Measurements from ENCODE around the gene CDC123.
"Not testable (repeated sequence)": the region's sequence is repeated elsewhere in the genome, so short reads cannot be mapped to it uniquely, and the experiment has no call there.

The CDC123 gene

DNA sequence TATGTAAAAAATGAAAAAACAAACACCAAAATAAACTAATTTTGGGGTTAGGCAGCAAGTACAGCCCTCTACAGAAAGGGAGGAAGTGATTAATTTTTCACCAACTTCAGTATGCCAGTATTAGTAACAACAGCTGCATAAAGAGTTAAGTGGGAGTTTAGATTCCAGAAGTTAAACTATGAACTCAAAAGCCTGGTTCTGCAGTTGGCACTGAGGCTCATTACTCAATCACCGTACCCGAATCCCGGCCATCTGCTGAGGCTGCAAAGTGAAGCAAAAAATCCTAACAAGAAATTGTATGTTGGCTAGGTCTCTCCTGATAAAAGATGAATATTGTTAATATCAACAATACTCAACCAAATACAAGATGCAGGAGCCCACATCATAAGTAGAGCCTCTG is 4.3 kb upstream of the CDC123 start:
- FAIRE-seq: no peak

DNA sequence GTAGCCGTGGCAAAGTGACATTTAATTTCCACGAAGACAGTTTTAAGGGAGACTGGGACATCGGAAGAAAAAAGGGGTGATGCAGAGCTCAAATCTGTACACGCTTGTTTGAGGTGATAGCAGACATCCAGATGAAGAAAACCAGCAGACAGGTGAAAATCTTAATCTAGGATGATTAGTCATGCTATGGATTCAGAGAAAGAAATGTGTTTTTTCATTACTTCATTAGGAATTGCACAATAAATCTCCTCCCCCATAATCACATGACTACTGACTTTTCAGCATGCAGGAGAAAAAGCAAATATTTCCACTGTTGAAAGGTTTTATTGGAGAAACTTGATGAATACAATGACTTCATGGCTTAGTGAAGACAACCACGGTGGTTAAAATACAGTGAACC is 2.8 kb upstream of the CDC123 start:
- FAIRE-seq: no peak

DNA sequence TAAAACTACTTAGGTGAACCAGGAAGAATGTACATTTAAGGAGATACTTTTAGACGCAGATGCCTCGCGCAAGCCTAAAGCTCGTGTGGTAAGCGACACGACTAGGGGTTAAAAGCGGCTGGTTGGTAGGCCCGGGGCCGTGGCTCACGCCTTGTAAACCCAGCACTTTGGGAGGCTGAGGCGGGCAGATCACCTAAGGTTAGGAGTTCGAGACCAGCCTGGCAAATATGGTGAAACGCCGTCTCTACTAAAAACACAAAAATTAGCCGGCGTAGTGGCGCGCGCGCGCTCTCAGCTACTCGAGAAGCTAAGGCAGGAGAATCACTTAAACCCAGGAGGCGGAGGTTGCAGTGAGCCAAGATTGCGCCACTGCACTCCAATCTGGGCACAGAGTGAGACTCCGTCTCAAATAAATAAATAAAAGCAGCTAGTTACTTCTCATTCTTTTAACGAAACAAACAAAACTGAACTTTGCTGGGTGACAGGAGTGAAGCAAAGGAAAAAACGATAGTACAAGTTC is 1.2 kb upstream of the CDC123 start:
- no peak for FAIRE-seq

DNA sequence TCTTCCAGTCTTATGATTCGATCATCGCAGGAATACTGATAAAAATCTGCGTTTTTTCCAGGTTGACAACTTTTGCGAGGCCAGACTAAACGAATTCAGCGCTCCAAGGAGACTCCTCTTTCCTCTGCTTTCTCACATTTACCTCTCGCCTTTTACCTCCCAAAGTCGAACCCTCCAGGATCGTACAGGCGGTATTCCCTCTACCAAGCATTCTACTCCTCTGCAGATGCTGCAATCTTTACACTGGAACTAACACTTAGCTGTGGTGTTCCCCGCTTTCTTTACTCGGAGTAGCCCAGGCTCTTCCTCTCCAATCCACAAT is 746 bp upstream of the CDC123 start:
- no peak for FAIRE-seq

DNA sequence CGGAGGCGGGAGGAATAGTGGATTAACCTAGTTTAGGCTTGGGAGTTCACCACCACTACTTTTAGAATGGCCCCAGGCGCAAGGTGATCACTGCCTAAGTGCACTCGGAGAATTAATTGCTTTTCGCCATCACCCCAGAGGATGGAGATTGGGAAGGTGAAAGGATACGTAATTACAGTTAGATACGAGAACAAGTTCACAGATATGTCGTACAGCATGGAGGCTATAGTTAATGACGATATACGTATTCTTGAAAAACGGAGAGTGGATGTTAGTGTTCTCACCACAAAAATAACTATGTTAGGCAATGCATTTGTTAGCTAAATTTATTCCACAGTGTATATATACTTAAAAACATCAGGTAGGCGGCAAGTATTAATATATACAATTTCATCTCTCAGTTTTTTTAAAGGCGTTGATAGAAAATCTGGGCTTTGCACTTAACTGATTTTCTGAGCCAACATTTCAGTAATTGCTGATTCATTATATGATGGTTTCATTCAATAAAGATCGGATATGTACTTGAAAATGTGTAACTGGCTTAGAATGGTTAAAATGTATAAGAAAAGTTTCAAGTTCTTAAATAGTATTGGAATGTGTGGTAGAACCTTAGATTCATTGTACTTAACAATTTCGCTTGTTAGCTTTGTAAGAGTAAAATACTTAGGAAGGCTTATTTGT is 683 bp downstream of the CDC123 start:
- no peak for FAIRE-seq

DNA sequence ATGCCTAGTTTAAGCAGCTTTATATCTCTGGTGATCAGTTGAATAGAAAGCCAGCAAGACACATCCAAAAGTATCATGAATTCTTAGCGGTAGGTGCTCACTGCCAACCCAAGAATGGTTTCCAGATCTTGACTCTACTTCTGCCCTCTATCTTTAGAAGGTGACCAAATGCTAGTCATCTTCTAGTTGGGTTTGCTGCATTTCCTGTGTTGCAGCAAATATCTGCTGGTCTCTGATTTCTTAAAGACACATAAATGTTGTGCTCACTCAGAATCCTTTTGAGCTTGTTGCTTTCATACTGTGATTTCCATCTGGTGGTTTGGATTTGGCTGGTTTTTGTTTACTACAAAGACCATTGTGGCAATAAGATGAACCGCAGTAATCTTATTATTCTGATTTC is 2.2 kb downstream of the CDC123 start:
- FAIRE-seq: no peak

DNA sequence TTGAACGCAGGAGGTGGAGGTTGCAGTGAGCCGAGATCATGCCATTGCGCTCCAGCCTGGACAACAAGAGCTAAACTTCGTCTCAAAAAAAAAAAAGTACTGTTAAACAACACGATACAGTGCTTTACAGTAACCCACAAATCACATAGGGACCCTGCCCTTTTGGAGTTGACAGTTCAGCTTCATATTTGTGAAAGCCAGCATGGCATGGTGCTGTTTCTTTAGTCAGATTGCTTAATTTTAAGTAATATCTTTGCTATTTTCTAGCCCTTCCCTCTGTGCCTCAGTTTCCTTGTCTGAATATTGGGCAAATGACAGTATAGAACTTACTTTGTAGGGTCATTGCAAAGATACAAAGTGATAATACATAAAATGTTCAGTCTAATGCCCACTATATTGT is 4.9 kb downstream of the CDC123 start:
- no peak for FAIRE-seq

DNA sequence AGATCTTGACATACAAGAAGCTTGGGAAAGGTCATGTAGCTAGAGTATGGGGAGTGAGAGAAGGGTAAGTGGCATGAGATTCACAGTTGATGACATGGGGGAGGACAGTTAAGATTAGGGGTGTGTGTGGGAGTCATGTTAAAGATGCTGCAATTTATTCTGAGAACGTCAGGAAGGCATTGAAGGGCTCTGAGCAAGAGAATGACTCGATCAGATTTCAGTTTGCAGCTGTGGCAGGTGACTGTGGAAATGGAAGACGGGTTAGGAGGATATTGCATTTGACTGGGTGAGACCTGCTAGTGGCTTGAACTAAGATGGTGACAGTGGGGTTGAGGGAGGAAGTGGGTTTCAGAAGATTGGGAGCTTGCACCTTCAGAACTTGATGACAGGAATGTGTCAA is 5.6 kb downstream of the CDC123 start:
- no peak for FAIRE-seq

DNA sequence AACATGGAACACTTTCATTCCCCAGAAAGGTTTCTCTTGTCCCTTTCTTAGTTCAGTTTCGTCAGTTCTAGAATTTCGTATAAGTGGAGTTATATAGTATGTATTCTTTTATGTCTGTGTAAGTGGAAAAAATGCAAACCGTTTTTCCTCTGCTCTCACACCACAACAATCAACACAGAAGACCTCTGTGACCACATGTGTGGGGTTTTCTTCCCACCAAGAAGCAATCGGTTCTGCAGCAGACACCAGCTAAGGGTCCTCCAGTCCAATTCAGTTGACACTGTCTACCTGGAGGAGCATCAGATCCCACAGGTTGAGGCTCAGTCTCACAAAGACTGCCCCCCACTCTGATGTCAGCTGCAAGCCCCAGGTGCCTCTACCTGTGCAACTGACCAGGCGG is 6.2 kb downstream of the CDC123 start:
- FAIRE-seq: no peak

DNA sequence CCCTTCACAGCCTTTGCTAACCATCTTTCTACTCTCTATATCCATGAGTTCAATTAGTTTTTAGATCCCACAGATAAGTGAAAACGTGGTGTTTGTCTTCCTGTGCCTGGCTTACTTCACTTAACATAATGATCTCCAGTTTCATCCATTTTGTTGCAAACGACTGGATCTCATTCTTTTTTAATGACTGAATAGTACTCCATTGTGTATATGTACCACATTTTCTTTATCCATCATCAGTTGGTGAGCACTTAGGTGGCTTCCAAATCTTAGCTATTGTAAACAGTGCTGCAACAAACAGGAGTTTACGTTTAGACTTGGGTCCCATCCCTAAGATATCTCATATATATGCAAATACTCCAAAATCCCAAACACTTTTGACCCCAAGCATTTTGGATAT is 9.1 kb downstream of the CDC123 start:
- FAIRE-seq: no peak

DNA sequence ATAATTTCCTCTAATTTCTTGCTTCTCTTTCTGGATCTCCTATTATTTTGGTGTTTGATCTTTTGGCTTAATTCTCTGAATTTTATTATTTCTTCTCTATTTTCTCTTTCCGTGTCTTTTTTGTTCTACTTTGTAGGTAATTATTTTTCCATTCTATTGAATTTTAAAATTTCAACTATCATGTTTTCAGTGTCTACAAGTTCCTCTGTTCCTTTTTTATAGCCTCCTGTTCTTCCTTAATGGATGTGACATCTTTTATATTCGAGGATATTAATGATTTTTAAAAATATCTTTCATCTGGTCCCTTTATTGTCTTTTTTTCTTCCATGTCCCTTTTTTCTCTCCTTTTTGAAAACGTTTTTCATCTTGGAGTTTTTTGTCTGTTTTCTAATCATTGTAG is 11.1 kb downstream of the CDC123 start:
- no peak for FAIRE-seq

DNA sequence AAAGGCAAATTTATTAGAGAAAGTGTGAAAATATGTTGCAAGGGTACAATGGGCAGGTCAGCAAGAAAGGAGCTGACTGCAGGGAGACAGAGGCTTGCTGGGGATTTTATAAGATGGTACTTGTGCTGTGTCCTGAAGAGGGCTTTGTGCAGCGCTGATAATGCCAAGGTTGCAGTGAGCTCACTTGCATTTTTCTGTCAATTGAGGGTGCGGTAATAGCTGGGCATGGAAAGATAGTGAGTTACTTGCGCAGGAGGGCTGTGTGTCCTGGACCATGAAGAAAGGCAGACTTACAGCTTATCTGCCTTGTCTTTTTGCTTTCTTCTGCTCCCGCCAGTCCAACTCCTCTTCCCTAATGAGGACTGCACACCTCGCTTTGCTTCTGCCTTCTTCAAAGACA is 12.5 kb downstream of the CDC123 start:
- no peak for FAIRE-seq

DNA sequence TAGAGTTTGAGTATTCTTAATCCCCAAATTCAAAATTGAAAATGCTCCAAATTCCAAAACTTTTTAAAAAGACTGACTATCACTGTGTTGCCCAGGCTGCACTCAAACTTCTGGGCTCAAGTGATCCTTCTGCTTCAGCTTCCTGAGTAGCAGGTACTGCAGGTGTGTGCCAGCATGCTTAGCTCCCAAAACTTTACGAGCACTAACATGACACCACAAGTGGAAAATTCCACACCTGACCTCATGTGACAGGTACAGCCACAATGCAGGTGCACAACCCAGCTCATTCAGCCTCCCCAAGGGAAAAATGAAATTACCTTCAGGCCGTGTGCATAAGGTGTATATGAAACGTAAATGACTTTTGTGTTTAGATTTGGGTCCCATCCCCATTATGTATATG is 16.5 kb downstream of the CDC123 start:
- FAIRE-seq: no peak

DNA sequence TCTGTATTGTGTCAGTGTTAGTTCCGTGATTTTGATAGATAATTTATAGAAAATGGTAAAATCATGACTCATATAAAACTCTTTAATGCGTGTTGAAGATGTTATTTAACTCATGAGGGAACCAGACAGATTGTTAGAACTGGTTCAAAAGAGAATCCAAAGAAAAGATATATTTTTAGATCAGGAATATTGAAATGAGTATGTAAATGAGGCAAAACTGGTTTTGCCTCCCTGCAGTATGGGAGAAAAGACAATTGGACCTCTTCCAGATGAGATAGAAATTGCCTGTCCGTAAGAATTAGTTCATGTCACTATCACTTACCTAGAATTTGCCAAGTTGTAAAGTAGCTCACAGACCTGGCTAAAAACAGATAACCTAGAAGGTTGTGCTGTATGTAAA is 17.6 kb downstream of the CDC123 start:
- no peak for FAIRE-seq

DNA sequence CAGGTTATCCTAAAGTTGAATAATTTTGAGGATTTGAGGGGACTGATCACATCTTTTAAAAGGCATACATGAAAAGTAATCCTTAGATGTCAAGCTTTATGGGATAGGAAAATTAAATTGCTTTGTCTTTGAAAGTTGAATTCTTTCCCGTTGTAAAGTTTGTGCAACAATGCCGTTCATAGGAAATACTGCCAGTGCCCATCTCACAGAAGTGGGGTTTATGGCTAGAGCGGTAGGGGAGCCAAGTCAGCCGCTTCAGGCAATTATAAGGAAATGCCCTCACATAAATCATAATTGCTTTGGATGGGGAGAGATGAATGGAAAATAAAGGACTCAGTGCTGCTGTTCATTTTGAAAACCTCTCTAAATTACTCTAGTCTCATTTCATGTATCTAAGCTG is 18.1 kb downstream of the CDC123 start:
- no peak for FAIRE-seq

DNA sequence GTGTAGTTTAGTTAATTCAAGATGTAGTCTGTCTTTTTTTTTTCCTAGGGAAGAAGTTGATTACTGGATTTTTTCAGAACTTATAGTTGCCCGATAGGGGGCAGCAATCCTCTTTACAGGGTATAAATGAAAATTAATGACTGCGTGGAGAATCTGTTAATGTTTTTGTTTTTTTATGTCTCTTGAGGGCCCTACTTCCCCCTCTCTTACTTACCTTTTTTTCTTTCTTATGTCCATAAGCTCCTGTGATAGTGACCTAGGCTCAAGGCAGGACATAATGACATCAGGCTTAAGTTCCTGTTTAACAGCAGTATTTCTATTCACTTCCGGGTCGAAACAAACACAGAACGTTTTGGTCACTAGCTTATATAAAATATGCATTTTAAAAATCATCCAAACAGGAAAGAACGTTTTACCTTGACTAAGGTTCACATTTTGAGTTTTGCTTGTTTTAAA is 18.8 kb downstream of the CDC123 start:
- no peak for FAIRE-seq

DNA sequence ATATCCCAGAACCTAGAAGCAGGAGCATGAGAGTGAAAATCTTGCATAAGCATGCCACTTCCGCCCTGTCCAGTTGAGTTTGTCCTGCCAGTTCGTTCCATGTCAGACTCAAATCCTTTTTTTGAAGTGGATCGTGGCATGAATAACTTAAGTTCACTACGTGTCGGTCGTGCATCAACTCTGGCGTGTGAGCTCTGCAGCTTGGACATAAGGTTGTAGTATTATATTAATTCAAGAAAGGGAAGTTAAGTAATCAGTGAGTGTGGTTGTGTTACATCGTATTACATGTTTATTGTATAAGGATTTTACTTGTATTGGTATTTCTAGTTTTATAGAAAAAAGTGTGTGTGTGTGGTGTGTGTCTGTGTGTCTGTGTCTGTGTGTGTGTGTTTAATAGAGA is 23.0 kb downstream of the CDC123 start:
- no peak for FAIRE-seq

DNA sequence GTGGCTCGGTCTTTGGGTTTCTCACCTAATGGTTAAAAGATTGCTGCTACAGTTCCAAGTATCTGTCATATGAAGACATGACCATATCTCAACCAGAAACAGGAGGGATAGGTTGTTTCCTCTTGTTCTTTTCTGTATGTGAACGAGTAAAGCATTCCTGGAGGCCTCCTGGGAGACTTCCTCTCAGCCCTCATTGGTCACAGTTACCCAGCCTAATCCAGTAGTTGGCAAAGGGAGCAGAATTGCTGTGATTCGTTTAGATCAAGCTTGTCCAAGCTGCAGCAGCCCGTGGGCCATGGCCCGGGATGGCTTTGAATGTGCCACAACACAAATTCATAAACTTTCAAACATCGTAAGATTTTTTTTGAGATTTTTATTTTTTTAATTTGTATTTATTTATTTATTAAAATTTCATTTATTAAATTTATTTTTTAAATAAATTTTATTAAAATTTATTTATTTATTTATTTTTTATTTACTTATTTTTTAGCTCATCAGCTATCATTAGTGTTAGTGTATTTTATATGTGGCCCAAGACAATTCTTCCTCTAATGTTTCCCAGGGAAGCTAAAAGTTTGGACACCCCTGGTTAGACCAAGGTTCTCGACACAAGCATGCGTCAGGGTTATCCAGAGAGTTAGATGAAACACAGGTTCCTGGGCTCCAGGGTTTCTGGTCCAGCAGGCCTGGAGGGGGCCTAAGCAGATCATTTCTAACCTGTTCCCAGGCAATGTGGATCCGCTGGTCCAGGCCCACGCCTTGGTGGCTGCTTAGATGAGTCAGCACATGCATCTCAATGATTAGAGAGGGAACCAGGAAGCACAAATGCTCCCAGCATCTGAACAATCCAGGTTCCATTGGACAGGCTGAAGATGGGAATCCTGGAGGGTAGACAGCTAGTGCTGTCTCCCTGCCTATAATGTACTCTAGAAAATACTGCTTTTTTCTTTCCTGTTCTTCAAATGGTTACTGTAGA is 25.6 kb downstream of the CDC123 start:
- FAIRE-seq: peak; percentile 17

DNA sequence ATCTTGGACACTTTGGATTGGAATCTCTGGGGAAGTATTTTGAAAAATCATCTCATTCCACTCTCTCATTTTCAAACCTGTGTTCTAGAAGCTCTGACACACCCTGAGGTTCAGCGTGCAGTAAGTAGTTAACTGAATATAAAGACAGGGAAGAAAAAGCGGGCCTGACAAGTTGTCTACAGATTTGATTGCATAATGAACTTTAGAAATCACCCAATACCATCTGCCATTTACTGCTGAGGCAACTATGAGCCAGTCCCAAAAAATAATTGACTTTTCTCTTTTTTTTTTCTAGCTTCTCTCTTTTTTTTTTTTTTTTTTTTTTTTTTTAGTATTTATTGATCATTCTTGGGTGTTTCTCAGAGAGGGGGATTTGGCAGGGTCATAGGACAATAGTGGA is 29.5 kb downstream of the CDC123 start:
- FAIRE-seq: no peak

DNA sequence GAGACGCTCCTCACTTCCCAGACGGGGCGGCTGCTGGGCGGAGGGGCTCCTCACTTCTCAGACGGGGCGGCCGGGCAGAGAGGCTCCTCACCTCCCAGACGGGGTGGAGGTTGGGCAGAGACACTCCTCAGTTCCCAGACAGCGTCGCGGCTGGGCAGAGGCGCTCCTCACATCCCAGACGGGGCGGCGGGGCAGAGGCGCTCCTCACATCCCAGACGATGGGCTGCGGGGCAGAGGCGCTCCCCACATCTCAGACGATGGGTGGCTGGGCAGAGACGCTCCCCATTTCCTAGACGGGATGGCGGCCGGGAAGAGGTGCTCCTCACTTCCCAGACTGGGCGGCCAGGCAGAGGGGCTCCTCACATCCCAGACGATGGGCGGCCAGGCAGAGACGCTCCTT is 30.4 kb downstream of the CDC123 start:
- not testable (repeated sequence) for FAIRE-seq

DNA sequence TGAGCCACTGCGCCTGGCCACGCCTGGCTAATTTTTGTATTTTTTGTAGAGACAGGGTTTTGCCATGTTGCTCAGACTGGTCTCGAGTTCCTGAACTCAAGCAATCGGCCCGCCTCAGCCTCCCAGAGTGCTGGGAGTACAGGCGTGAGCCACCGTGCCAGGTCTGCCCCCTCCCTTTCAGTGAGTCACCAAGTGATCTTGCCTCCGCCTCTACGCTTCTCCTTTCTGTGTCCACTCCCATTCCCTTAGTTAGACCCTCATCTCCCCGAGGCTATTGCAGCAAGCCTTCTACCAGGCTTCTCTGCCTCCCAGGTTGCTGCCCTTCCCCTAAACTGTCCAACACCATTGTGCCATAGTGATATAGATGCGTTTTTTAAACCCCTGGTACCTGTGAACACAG is 32.9 kb downstream of the CDC123 start:
- FAIRE-seq: no peak

DNA sequence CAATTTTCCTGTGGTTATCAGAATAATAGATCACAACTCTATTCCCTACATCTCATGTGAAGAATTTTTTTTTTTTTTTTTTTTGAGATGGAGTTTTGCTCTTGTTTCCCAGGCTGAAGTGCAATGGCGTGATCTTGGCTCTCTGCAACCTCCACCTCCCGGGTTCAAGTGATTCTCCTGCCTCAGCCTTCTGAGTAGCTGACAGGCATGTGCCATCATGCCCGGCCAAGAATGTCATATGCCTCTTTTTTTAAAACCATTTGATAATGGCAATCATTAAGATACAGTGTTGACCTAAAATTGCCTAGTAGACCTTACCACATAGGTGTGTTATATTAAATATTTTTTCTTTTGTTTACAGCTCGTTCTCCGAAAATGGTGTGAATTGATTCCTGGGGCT is 38.7 kb downstream of the CDC123 start:
- not testable (repeated sequence) for FAIRE-seq

DNA sequence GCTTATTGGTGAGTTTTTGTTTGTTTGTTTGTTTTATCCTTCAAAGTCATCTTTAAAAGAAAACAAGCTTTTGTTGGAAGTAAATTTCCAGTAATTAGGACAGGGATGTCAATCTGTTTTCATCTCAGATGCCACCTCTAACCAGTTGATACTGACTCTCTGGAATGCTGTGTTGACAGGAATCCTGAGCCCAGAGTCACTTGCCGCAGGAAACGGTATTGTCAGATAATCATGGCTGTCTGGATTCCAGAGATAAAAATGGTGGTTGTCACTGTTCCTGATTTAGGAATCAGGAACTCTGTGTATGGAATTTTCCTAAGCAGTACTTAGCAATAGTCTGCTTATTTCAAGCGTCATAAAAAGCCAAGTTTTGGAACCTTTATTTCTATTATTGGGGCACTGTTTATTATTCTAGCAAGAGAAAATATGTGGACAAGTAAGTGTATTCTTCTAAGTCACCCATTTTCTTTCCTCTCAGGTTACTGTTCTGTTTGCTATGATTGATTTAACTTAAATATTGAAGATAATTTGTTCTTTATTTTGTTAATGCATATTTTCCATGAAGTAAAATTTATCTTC is 39.2 kb downstream of the CDC123 start:
- no peak for FAIRE-seq

DNA sequence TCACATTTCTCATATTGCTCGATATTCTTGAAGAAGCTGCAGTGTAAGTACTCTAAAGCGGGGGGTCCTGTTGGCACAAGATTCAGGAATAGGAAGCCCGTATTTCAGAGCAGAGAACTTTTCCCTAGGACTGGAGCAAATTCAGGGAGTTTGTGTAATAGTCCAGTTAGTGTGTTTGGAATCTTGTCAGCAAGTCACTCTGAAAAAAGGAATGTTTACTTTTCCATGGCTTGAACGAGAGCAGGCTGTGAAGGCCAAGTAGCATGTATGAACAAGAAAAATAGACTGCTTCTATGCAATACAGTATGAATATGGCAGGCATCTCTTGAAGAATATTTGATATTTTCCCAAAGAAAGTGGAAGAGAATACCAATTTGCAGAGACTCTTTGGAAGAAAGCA is 39.8 kb downstream of the CDC123 start:
- FAIRE-seq: no peak

All from TTC549 (cell line).